Liver (tissue), 9 donors: ENCODE measurements around the gene C16orf89. TPM values are rescaled to one million over a fixed set of nuclear protein-coding genes. Genes with fewer than 3 reads are reported as not detected.
"Not testable (repeated sequence)": the region's sequence is repeated elsewhere in the genome, so short reads cannot be mapped to it uniquely, and the experiment has no call there.

Source experiments
- DNase-seq: peaks from one replicate; pipeline ENCODE4 v3.0.0-alpha.2; 2017; ENCODE audit warnings: low spot score
- H3K27ac ChIP-seq, 2 donors: one replicate each; pipeline ENCODE4 v1.7.0; 2013; ENCODE audit warnings: inconsistent platforms in 2 of 2, low read length in 2 of 2, control low read depth in 1 of 2, low read depth in 1 of 2, mild to moderate bottlenecking in 1 of 2
- H3K27me3 ChIP-seq, 4 donors: one replicate each; pipeline versions ENCODE4 v1.6.1 to v1.7.0; 2013; ENCODE audit warnings: low read length in 3 of 4, inconsistent platforms in 1 of 4, mild to moderate bottlenecking in 1 of 4, moderate library complexity in 1 of 4; ENCODE audit not compliant: control insufficient read depth in 4 of 4, insufficient read depth in 4 of 4
- H3K36me3 ChIP-seq, 4 donors: one replicate each; pipeline versions ENCODE4 v1.6.1 to v1.7.0; 2013; ENCODE audit warnings: low read length in 3 of 4, mild to moderate bottlenecking in 3 of 4, low read depth in 1 of 4, moderate library complexity in 1 of 4; ENCODE audit not compliant: control insufficient read depth in 4 of 4, insufficient read depth in 3 of 4
- H3K4me1 ChIP-seq, 4 donors: one replicate each; pipeline versions ENCODE4 v1.6.1 to v1.7.0; 2013; ENCODE audit warnings: low read length in 3 of 4, mild to moderate bottlenecking in 3 of 4, moderate library complexity in 1 of 4; ENCODE audit not compliant: control insufficient read depth in 4 of 4, insufficient read depth in 4 of 4
- H3K4me3 ChIP-seq, 3 donors: one replicate each; pipeline versions ENCODE4 v1.6.1 to v1.7.0; 2013; ENCODE audit warnings: low read length in 3 of 3, control low read depth in 1 of 3, low read depth in 1 of 3, mild to moderate bottlenecking in 1 of 3
- H3K9ac ChIP-seq, 2 donors: one replicate each; pipeline ENCODE4 v1.7.0; 2013; ENCODE audit warnings: low read length in 2 of 2, mild to moderate bottlenecking in 2 of 2, moderate library complexity in 2 of 2, control low read depth in 1 of 2, low read depth in 1 of 2
- H3K9me3 ChIP-seq, 4 donors: one replicate each; pipeline versions ENCODE4 v1.6.1 to v1.7.0; 2013; ENCODE audit warnings: low read length in 3 of 4; ENCODE audit not compliant: control insufficient read depth in 4 of 4
- CTCF ChIP-seq: fragments of 150-350 bp; IDR thresholded peaks from 2 replicates; pipeline ENCODE4 v1.5.1; 2017; ENCODE audit warnings: improper control_type of control experiment, low read depth, low read length; ENCODE audit not compliant: missing input control
- RAD21 ChIP-seq, 2 donors: IDR thresholded peaks; 2 replicates each; pipeline ENCODE4 v1.6.1; 2016; ENCODE audit warnings: antibody characterized with exemption in 2 of 2, mild to moderate bottlenecking in 2 of 2
- WGBS: extraction: QIAGEN DNeasy Blood & Tissue Kit; methylation state at CpG from one replicate; pipeline ENCODE4 v1.1.7; 2013; 5-methylcytosine and 5-hydroxymethylcytosine counted together
- polyA plus RNA-seq, 2 donors: library from polyadenylated mRNA; stranded (reverse) in 1 of 2; unstranded in 1 of 2; fragments of 200-250 nt in 1 of 2; fragments of >200 nt in 1 of 2; fragmentation: Nextera tagmentation in 1 of 2; extraction: Ambion mirVana in 1 of 2; gene quantifications; one replicate each; pipeline versions ENCODE4 v1.2.1 to v1.2.3, GENCODE V29; 2013 to 2015
- total RNA-seq, 2 donors: library from RNA; depleted of rRNA; stranded (reverse); fragments of >200 nt; gene quantifications; one replicate each; pipeline ENCODE4 v1.2.3, GENCODE V29; 2014
- donor health status: healthy.
- donor health status: healthy.
- donor health status: healthy.
- donor health status: healthy.
- donor health status: healthy.

C16orf89 gene
- total and polyA plus RNA-seq, 4 donors: 0.25 to 0.61 TPM; not detected in 2

GRCh38 chr16:5088086-5088790 is 22.5 kb upstream of the C16orf89 start:
- 93% methylated on average over 18 of the region's 18 CpGs for WGBS
- H3K36me3 ChIP-seq: peaks cover 3 to 15% (median 4%) of the 10 kb centered on the region in 4 donors
- H3K9me3 ChIP-seq: not testable (repeated sequence)

GRCh38 chr16:5085716-5086115 is 20.0 kb upstream of the C16orf89 start:
- WGBS: 93% methylated on average over 11 of the region's 11 CpGs
- not testable (repeated sequence) for H3K9me3 ChIP-seq, H3K27ac ChIP-seq, H3K4me1 ChIP-seq, H3K4me3 ChIP-seq, H3K27me3 ChIP-seq, DNase-seq, H3K9ac ChIP-seq
- H3K36me3 ChIP-seq: peaks cover 3 to 21% (median 4%) of the 10 kb centered on the region in 4 donors

More at GRCh38 chr16:5088086-5088790, 22.5 kb upstream of the C16orf89 start:
- H3K4me3 ChIP-seq, H3K9ac ChIP-seq, DNase-seq, H3K27me3 ChIP-seq, H3K27ac ChIP-seq, H3K4me1 ChIP-seq: not testable (repeated sequence)

- not testable (repeated sequence) for H3K27me3 ChIP-seq, H3K4me1 ChIP-seq, H3K4me3 ChIP-seq, H3K9ac ChIP-seq, H3K9me3 ChIP-seq, H3K27ac ChIP-seq
- 77% methylated on average over 10 of the region's 10 CpGs for WGBS
- peak; percentile 63 for DNase-seq
- peaks cover 2 to 18% (median 4%) of the 10 kb centered on the region in 4 donors for H3K36me3 ChIP-seq
- TF ChIP-seq RAD21 (IDR thresholded peaks at IDR 0.05) (peak; percentile 51 to 67), CTCF (peak; percentile 47)
Measured at GRCh38 chr16:5084802-5085201, 19.0 kb upstream of the C16orf89 start.

GRCh38 chr16:5084099-5084731 is 18.5 kb upstream of the C16orf89 start:
- not testable (repeated sequence) for H3K9me3 ChIP-seq, H3K4me1 ChIP-seq, H3K27me3 ChIP-seq, H3K9ac ChIP-seq, DNase-seq, H3K27ac ChIP-seq, H3K4me3 ChIP-seq
- H3K36me3 ChIP-seq: peaks cover 0 to 18% (median 3%) of the 10 kb centered on the region in 4 donors
- WGBS: 87% methylated on average over 11 of the region's 11 CpGs

GRCh38 chr16:5083646-5084045 is 17.9 kb upstream of the C16orf89 start:
- not testable (repeated sequence) for H3K4me3 ChIP-seq, DNase-seq, H3K4me1 ChIP-seq, H3K9me3 ChIP-seq, H3K27me3 ChIP-seq, H3K9ac ChIP-seq, H3K27ac ChIP-seq
- H3K36me3 ChIP-seq: peaks cover 0 to 21% (median 3%) of the 10 kb centered on the region in 4 donors
- WGBS: 93% methylated on average over 9 of the region's 9 CpGs

- H3K4me3 ChIP-seq: not testable (repeated sequence)
Measured at GRCh38 chr16:5080996-5081395, 15.2 kb upstream of the C16orf89 start.

GRCh38 chr16:5080461-5080860 is 14.7 kb upstream of the C16orf89 start:
- not testable (repeated sequence) for H3K27me3 ChIP-seq
- H3K36me3 ChIP-seq: peaks cover 6 to 30% (median 14%) of the 10 kb centered on the region in 4 donors

More at GRCh38 chr16:5080996-5081395, 15.2 kb upstream of the C16orf89 start:
- H3K4me1 ChIP-seq, H3K9ac ChIP-seq, H3K27ac ChIP-seq, H3K9me3 ChIP-seq, DNase-seq, H3K27me3 ChIP-seq: not testable (repeated sequence)
- 79% methylated on average over 9 of the region's 9 CpGs for WGBS
- H3K36me3 ChIP-seq: peaks cover 2 to 28% (median 10%) of the 10 kb centered on the region in 4 donors

More at GRCh38 chr16:5080461-5080860, 14.7 kb upstream of the C16orf89 start:
- WGBS: 85% methylated on average over 12 of the region's 12 CpGs
- H3K9me3 ChIP-seq, H3K4me1 ChIP-seq, H3K9ac ChIP-seq, H3K27ac ChIP-seq, H3K4me3 ChIP-seq, DNase-seq: not testable (repeated sequence)
